ENCODE results near the gene PKD2L1.

DNA sequence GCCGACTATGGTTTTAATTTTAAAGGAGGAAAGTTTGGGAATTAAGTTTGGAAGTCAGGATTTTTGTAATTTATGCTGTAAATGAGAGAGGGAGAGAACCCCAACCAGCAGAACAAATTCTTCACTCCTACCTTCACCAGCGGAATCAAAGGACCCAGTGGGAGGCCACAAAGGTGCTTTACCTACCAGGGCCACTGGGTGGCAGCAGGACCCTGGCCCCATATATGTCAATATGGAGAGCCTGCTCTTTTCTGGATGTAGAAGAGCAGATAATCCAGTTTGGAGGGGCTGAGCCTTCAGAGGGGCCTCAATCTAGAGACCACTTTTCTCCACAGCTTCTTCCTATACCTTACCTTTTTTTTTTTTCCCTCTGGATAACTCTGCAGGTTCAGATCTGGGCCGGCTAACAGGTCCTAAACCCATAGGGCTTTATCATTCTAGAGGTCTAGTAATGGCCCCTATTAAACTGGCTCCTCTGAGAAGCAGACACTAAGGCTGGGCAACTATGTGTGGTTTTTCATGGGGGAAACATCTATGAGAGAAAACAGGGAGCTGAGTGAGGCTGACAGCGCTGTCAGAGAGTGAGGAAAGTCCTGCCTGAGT is 8.5 kb upstream of the PKD2L1 start:
- TF ChIP-seq POLR2AphosphoS5 (IDR thresholded peaks at IDR 0.05; ENCODE audit: low read depth, low read length) = no peak
- TF ChIP-seq REST (IDR thresholded peaks at IDR 0.05; ENCODE audit: insufficient read depth in 1 of 2, low read depth in 2 of 2, low read length in 2 of 2) = no peak
- TF ChIP-seq TAF1 (IDR thresholded peaks at IDR 0.05; ENCODE audit: borderline replicate concordance, insufficient read depth, low read length) = no peak
- no peak for TF ChIP-seq SIN3A (IDR thresholded peaks at IDR 0.05; ENCODE audit: borderline replicate concordance, insufficient read depth, low read length)
- TF ChIP-seq FOXP2 (optimal IDR thresholded peaks at IDR 0.05; ENCODE audit: borderline replicate concordance, extremely low read depth, extremely low read length, insufficient read depth) = no peak

All from PFSK-1 (cell line).